Activated CD8-positive, alpha-beta memory T cell treated with anti-CD3 and anti-CD28 coated beads for 48 hours (primary cell): Measurements from ENCODE around the gene MAN2A1.
"Not testable (repeated sequence)": the region's sequence is repeated elsewhere in the genome, so short reads cannot be mapped to it uniquely, and the experiment has no call there.

Experiments
- DNase-seq, 3 experiments: peaks; one replicate each; pipeline ENCODE4 v3.0.0-alpha.2; 2020; ENCODE audit warnings: low read depth in 2 of 3, low spot score in 2 of 3

MAN2A1 gene

DNA sequence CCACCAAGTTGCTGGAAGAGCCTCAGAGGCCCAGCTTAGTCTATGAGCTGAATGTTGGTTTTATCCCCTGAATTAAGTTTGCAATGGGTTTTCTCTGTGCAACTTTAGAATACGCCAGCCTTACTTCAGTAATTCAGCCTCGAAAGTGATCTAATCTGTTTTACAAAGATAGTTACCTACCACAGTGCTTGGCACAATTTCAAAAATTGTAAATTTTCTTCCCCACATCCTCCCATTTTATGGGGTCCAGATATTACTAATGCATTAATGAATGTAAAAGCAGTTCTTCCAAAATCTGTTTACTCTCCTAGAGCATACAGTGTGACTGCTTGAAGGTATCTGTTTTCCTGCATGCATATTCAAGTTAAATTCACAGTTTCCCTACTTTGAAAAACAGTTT, 172.6 kb downstream of the MAN2A1 start:
- DNase-seq, result no peak

DNA sequence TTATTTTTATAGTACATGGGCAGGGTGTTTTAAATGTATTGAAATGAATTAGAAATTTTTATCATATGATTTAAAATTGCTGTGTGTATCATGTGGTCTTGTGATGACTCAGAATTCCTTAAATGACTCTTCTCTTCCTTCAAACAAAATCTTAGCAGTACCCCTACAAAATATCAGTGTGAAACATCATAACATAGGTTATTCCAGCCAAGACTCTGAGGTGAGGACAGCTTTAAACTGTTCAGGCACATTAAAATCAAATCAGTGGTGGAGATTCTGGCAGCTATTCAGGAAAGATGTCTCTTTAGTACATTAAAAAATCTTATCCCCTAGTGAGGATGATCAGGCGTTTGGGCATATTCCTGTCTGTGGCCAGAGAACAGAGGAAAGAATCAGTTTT, 174.0 kb downstream of the MAN2A1 start:
- no peak for DNase-seq

- DNase-seq, result no peak
Observed at GRCh38 chr5:109865637-109866036, 175.9 kb downstream of the MAN2A1 start.

GRCh38 chr5:109866051-109866450, 176.3 kb downstream of the MAN2A1 start:
- DNase-seq, result no peak

DNA sequence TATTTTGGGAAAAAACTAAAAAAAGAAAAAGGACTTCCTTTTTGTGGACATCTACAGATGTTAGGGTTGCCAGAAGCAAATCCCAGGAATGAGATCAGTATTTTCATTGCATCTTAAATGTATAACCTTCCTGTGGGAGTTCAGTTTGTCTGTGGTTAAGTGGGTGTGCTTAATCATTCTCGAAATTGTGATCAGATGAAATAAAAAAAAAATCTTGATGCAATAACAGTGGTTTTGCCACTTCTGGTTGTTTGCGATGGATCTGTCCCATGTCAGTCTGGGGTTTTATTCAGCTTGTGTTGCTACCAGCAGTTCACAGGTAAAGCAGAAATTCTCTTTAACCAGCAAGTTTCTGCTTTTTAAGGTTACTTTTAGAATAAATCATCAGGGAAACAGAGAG, 179.0 kb downstream of the MAN2A1 start:
- no peak for DNase-seq

- DNase-seq, result no peak
Observed at GRCh38 chr5:109873687-109874086, 184.0 kb downstream of the MAN2A1 start.

GRCh38 chr5:109874108-109874507, 184.4 kb downstream of the MAN2A1 start:
- DNase-seq, result no peak

DNA sequence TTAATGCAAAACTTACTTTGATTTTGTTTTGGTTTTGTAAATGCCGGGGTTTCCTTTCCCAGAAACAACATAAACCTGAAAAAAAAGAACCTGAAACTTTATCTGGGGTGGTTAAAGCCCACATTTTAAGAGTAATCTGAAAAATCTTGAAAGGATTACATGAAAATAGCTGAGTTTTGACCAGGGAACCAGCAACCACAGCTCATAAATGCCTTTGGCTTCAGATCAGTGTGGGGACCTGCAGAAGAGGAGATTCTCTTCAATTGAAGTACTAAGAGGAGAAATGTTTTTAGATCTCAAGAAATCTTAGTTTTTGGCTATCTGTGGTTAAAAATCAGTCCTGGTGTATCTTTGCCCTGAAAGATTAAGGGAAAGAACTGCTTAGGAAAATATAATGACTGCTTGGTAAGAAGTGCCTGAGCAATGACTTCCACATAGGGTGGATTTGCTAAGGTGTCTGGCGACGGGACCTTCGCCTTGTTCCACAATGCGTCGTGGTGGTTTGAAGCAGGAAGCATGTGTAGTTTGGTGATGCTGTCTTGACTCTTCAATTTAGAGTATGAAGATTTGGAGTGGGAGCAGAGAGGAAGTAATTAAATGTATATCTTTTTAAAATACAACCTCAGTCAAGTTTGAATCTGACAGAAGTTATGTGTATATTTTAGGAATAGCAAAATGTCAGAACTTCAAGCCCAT, 186.5 kb downstream of the MAN2A1 start:
- no peak for DNase-seq

DNA sequence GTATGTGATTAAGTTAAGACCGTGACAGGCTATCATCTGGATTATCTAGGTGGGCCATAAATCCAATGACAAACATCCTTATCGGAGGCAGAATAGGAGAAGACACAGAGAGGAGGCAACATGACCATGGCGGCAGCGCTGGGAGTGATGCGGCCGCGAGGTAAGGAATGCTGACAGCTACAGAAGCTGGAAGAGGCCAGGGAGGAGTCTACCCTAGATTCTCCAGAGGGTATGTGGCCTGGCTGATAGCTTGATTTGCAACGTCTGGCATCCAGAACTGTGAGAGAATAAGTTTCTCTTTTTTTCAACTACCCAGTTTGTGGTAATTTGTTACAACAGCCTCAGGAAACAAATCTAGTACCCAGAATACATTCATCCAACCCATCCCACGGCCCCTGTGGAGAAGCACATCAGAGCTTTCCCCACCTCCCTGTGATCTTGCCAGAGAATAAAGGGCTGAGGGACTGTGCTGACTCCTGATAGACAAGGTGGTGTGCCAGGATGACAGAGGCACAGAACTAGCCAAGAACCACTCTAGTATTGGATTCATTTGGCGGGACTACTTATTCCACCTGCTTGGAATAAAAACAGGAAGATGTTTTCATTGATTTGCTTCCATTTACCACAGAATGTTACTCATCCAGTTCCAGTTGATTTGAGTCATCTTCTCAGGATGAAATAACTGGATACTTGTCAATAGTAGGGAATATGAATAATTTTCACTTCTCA, 187.4 kb downstream of the MAN2A1 start:
- no peak for DNase-seq

DNA sequence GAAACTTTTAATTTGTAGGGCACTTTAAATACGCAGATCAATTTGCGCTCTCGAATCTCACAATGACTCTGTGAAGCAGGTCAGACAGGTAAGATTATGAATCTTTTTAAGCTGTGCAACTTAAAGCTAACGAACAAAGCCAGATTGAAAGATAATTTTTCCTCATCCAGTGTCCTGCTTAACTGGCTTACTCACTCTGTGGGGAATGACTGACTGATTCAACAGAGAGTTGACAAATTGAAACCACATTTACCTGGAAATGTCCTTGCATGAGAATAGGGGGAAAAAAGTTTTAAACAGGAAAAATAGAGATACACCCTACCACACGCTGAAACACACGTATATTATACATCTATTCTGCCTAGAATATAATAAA, 187.9 kb downstream of the MAN2A1 start:
- no peak for DNase-seq

- DNase-seq, result no peak
Observed at GRCh38 chr5:109878887-109879286, 189.2 kb downstream of the MAN2A1 start.

DNA sequence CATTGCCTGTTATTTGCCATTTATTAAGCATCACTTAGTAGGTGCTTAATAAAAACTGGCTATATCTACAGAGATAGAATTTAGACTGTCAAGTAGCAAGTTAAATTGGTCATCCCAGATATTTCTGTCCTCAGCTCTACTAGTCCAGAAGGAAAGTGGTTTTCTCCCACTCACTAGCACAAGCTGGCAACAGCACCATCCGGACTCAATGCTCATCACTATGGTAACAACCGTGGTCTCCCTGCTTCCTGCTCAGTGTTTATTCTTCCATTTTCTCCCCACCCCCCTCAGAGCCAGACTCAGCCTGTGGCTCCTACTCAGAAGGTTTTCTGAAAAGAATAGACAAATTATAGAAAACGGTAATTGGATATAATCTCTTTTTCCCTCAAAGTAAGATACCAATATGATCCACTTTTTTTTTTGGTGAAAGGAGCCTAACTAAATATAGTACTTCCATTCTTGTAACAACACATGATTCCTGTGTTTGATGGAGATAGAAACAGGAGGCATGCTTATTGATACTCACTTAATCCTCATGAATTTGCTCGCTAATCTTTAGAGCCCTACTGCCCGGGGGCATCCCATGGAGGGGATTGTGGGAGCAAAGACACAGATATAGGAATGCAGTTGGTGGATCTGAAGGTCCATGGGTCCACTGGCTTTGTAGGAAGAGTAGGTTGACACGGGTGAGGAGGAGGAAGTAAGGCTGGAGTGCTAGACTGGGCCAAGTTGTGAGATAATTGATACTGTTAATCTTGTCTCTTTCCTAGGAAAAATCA, 191.4 kb downstream of the MAN2A1 start:
- DNase-seq, result no peak

GRCh38 chr5:109882546-109882945, 192.8 kb downstream of the MAN2A1 start:
- no peak for DNase-seq

GRCh38 chr5:109884676-109885075, 194.9 kb downstream of the MAN2A1 start:
- no peak for DNase-seq

GRCh38 chr5:109885205-109885604, 195.5 kb downstream of the MAN2A1 start:
- DNase-seq, result no peak

GRCh38 chr5:109888989-109889388, 199.3 kb downstream of the MAN2A1 start:
- no peak for DNase-seq

DNA sequence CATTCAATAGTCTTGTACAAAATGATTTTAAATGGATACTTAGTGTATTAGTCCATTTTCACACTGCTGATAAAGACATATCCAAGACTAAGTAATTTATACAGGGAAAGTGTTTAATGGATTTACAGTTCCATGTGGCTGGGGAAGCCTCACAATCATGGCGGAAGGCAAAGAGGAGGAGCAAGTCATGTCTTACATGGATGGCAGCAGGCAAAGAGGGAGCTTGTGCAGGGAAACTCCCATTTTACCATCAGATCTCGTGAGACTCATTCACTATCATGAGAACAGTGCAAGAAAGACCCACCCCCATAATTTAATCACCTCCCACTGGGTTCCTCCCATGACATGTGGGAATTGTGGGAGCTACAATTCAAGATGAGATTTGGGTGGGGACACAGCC, 203.5 kb downstream of the MAN2A1 start:
- DNase-seq, result not testable (repeated sequence)

GRCh38 chr5:109898269-109899162, 208.8 kb downstream of the MAN2A1 start:
- no peak for DNase-seq

GRCh38 chr5:109899163-109899535, 209.4 kb downstream of the MAN2A1 start:
- no peak for DNase-seq

DNA sequence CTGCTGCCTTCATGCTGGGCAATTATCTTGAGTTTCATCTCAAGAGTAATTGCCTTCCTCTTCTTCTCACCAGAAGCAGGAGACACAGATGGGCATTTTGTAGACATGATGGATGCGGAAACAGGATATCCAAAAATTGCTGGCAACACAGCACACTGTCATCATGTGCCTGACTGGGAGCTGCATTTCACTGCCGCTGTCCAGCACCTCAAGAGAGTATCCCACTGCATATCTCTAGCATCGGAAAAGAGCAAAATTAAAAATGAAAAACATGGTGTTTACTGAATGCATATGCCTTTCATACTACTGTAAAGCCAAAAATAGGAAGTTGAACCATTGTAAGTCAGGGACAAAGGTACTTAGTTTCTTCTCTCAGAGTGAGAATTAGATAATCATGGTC, 210.7 kb downstream of the MAN2A1 start:
- DNase-seq, result no peak
